ENCODE data around the gene RTKN2.

DNA sequence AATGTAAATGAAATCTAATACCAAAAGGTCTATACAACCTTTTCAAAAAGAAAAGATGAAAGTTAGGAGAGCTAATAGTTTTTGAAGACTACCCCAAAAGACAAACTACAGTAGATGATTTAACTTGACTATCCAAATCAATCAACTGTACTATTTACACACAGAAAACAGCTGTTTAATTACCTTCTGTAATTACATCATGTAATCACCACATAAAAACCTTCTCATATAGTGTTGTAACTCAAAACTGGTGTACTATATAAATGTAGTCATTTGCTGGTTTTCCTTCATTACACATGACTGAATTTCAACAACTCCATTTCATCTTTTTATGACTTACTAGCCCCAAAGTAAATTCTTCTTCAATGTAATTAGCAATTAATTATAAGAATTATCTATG lies 4.5 kb downstream of the RTKN2 start:
- TF ChIP-seq ZNF133 (CRISPR knock-in tag; IDR thresholded peaks at IDR 0.05) (no peak), NFATC3 (IDR thresholded peaks at IDR 0.05) (no peak), FOXA3 (CRISPR knock-in tag; conservative IDR thresholded peaks at IDR 0.05 in 1 of 2, IDR thresholded peaks at IDR 0.05 in 1 of 2) (no peak), CTCF (IDR thresholded peaks at IDR 0.05 in 2 of 3, conservative IDR thresholded peaks at IDR 0.05 in 1 of 3; ENCODE audit: insufficient read depth in 2 of 3, low read depth in 1 of 3, low read length in 3 of 3) (no peak), ZNF766 (CRISPR knock-in tag; conservative IDR thresholded peaks at IDR 0.05) (no peak), HNRNPUL1 (IDR thresholded peaks at IDR 0.05; ENCODE audit: low read length) (no peak), ZNF778 (CRISPR knock-in tag; IDR thresholded peaks at IDR 0.05) (no peak), FOXJ2 (tag; IDR thresholded peaks at IDR 0.05) (no peak), ZNF274 (IDR thresholded peaks at IDR 0.05; ENCODE audit: borderline replicate concordance, low read depth, low read length) (no peak)
- TF ChIP-seq, protein P1, sequence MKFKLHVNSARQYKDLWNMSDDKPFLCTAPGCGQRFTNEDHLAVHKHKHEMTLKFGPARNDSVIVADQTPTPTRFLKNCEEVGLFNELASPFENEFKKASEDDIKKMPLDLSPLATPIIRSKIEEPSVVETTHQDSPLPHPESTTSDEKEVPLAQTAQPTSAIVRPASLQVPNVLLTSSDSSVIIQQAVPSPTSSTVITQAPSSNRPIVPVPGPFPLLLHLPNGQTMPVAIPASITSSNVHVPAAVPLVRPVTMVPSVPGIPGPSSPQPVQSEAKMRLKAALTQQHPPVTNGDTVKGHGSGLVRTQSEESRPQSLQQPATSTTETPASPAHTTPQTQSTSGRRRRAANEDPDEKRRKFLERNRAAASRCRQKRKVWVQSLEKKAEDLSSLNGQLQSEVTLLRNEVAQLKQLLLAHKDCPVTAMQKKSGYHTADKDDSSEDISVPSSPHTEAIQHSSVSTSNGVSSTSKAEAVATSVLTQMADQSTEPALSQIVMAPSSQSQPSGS (CRISPR knock-in tag; IDR thresholded peaks at IDR 0.05), result no peak

Data from K562 (cell line).